NB4 (cell line): ENCODE data around the gene BCL11A.

Experiments
- MAX ChIP-seq: IDR thresholded peaks from 2 replicates; pipeline ENCODE4 v1.6.1; 2011; ENCODE audit warnings: low read depth, low read length
- MYC ChIP-seq: IDR thresholded peaks from 2 replicates; pipeline ENCODE4 v1.6.1; 2011; ENCODE audit warnings: low read depth, low read length
- POLR2A ChIP-seq: IDR thresholded peaks from 2 replicates; pipeline ENCODE4 v1.6.1; 2011; ENCODE audit warnings: mild to moderate bottlenecking; ENCODE audit not compliant: insufficient read length; ENCODE audit errors: extremely low read depth
- TF ChIP-seq, protein P1 (sequence below): IDR thresholded peaks from one replicate; pipeline ENCODE4 v1.5.1; 2012; ENCODE audit warnings: low read depth, low read length

DNA sequence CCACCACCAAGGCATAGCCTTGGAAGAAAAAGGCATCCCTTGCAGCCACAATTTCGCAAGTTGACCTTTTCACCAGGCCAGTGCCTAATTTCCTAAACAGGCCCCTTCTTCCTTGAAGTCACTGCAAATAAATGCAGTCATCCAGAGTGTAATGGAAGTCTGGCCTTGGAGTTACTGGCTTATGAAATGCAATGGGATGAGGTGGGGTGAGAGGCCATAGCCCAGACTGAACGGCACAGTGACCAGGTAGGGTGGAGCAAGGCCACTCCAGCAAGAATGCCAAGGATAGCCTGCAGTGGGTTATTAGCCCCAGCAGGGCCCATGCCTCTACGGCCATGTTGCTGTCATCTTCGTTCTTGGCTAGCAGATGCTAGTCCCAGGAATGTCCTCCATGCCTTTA lies 68.4 kb downstream of the BCL11A start:
- TF ChIP-seq, protein P1, sequence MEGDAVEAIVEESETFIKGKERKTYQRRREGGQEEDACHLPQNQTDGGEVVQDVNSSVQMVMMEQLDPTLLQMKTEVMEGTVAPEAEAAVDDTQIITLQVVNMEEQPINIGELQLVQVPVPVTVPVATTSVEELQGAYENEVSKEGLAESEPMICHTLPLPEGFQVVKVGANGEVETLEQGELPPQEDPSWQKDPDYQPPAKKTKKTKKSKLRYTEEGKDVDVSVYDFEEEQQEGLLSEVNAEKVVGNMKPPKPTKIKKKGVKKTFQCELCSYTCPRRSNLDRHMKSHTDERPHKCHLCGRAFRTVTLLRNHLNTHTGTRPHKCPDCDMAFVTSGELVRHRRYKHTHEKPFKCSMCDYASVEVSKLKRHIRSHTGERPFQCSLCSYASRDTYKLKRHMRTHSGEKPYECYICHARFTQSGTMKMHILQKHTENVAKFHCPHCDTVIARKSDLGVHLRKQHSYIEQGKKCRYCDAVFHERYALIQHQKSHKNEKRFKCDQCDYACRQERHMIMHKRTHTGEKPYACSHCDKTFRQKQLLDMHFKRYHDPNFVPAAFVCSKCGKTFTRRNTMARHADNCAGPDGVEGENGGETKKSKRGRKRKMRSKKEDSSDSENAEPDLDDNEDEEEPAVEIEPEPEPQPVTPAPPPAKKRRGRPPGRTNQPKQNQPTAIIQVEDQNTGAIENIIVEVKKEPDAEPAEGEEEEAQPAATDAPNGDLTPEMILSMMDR = no peak
- TF ChIP-seq POLR2A (no peak), MYC (no peak), MAX (no peak)
